Thyroid gland (tissue), 4 donors: ENCODE results near the gene C1QTNF8. TPM values are rescaled to one million over a fixed set of nuclear protein-coding genes. Genes with fewer than 3 reads are reported as not detected.
A peak's percentile ranks its signal among the peaks of the same experiment; 100 is the strongest.

Source experiments
- DNase-seq, 2 donors: peaks; one replicate each; pipeline ENCODE4 v3.0.0-alpha.2; 2019
- H3K27ac ChIP-seq, 3 donors: fragments of 200-600 bp; sonication (generic); 1 replicate in 2 of 3; 2 replicates in 1 of 3; pipeline ENCODE4 v1.5.1; 2016 to 2019; ENCODE audit warnings: mild to moderate bottlenecking in 1 of 3, moderate library complexity in 1 of 3
- H3K27me3 ChIP-seq: fragments of 200-600 bp; sonication (generic); one replicate; pipeline ENCODE4 v1.5.1; 2019
- H3K36me3 ChIP-seq, 2 donors: fragments of 200-600 bp; sonication (generic); one replicate each; pipeline ENCODE4 v1.5.1; 2016 to 2019
- H3K4me1 ChIP-seq, 2 donors: fragments of 200-600 bp; sonication (generic); one replicate each; pipeline ENCODE4 v1.5.1; 2017 to 2019
- H3K4me3 ChIP-seq, 3 donors: fragments of 200-600 bp; sonication (generic); replicated peaks in 1 of 3; 1 replicate in 2 of 3; 2 replicates in 1 of 3; pipeline ENCODE4 v1.5.1; 2016; ENCODE audit warnings: mild to moderate bottlenecking in 1 of 3
- H3K9me3 ChIP-seq: fragments of 200-600 bp; sonication (generic); one replicate; pipeline ENCODE4 v1.5.1; 2017
- POLR2A ChIP-seq, 2 donors: fragments of 450-650 bp; IDR thresholded peaks; one replicate each; pipeline ENCODE4 v1.6.1; 2017; ENCODE audit warnings: antibody characterized with exemption in 2 of 2, mild to moderate bottlenecking in 2 of 2, moderate library complexity in 1 of 2
- WGBS, 2 donors: methylation state at CpG; one replicate each; pipeline ENCODE4 v1.1.5; 2017; 5-methylcytosine and 5-hydroxymethylcytosine counted together
- intact Hi-C: fragments of 100-400 bp; cut with DNase I; formaldehyde crosslinking; loops from one replicate; pipeline ENCODE4 v1.15.1; 2023
- total RNA-seq, 4 donors: library from RNA; depleted of rRNA; stranded (reverse); fragments of >200 nt; gene quantifications; one replicate each; pipeline ENCODE4 v1.2.3, GENCODE V29; 2016
- TF ChIP-seq, protein P1 (sequence below), 6 experiments: fragments of 200-600 bp in 3 of 6; fragments of 450-650 bp in 3 of 6; sonication (generic) in 3 of 6; IDR thresholded peaks; one replicate each; pipeline ENCODE4 v1.5.1; 2016 to 2019; ENCODE audit warnings: antibody characterized with exemption in 6 of 6, mild to moderate bottlenecking in 2 of 6, inconsistent platforms in 1 of 6, moderate library complexity in 1 of 6

C1QTNF8 gene, protein sequence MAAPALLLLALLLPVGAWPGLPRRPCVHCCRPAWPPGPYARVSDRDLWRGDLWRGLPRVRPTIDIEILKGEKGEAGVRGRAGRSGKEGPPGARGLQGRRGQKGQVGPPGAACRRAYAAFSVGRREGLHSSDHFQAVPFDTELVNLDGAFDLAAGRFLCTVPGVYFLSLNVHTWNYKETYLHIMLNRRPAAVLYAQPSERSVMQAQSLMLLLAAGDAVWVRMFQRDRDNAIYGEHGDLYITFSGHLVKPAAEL
- not detected for total RNA-seq

DNA sequence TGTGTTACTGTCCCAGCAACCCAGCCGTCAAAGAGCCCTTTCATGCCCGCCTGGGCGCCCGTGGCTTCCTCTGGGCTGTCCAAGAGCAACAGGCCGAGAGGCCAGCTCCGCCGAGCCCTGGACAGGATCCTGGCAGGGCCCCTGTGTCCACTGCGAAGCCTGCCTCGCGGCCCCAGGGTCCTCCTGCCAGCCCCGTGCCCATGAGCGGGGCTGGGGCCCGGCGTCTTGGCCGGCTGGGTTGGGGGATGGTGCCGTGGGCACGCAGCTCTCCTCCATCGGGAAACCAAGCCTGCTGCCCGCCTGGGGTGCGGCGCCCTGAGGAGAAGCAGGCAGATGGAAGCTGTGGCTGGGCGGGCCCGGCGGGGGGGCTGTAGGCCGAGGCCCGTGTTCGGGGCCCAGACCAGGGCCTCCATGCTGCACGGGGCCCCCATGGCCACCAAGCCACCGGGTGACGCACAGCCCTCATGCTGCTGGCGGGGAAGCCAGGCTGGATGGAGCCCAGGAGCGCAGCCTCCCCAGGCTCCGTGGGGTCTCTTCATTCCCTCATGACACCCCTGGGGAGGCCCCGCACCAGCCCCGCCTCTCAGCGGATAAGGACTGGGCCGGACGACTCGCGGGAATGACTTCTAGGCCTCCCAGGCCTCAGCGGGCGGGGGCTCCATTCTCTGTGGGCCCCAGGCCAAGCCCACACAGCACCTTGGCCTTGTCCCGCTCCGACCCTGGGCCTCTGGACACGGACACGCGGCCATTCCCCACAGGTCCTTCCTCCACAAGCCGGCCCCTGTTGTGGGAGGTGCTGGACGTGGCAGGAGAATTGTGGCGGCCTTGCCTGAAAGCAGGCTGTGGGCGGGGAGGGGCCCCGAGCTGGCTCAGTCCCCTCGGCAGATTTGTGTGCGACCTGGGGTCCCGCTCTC lies at the start of gene C1QTNF8:
C1QTNF8 (minus strand) TSS at position 76 of the 914 bp plus-strand sequence. CDS start 1,322 bp downstream, outside the sequence.
- WGBS, 2 donors: 56 to 73% methylated on average over 8 to 13 of the region's 55 CpGs
- intact Hi-C loops: no loop called here
- no peak for DNase-seq
- H3K27me3 ChIP-seq: no peaks in the 10 kb centered on the region
- no peak within 1 kb of the TSS for H3K4me3 ChIP-seq
- no peak within 1 kb of the TSS for H3K27ac ChIP-seq
- no peaks in the 10 kb centered on the region for H3K9me3 ChIP-seq
- H3K4me1 ChIP-seq: no peaks in the 10 kb centered on the region
- TF ChIP-seq, protein P1, sequence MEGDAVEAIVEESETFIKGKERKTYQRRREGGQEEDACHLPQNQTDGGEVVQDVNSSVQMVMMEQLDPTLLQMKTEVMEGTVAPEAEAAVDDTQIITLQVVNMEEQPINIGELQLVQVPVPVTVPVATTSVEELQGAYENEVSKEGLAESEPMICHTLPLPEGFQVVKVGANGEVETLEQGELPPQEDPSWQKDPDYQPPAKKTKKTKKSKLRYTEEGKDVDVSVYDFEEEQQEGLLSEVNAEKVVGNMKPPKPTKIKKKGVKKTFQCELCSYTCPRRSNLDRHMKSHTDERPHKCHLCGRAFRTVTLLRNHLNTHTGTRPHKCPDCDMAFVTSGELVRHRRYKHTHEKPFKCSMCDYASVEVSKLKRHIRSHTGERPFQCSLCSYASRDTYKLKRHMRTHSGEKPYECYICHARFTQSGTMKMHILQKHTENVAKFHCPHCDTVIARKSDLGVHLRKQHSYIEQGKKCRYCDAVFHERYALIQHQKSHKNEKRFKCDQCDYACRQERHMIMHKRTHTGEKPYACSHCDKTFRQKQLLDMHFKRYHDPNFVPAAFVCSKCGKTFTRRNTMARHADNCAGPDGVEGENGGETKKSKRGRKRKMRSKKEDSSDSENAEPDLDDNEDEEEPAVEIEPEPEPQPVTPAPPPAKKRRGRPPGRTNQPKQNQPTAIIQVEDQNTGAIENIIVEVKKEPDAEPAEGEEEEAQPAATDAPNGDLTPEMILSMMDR (IDR thresholded peaks at IDR 0.05): no peak
- TF ChIP-seq POLR2A (IDR thresholded peaks at IDR 0.05): no peak
- H3K36me3 ChIP-seq: no peaks in the 10 kb centered on the region

DNA sequence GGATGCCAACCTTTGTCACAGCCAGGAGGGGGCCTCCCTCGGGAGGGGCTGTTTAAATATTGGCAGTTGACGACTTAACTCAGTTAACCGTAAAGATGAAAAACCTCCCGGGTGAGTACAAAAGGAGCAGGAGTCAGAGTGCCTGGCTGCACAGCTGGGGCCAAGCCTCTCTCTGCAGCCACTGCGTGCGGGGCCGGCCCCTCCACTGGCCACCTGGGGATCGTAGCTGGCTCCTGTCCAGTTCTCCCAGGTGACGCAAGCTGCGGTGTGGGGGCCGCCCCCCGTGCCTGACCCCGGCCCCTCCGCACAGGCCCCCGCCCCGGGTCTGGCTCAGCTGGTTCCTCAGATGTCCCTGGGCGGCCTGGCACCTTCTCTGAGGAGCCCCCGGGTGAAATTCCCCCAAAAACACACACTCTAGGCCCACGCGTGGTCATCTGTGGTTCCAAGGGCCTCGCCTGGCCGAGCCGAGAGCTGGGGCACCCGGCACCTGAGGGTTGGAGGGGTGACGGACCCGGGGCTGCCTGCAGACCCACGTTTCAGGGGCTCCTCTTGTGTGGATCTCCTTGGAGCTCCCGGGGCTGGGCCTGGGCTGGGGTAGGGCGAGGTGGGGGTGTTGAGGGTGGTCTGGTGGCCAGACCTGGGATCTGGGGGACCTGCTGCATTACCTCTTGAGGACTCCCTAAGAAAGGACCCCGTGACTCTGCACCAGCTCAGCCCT lies 49.5 kb upstream of the C1QTNF8 start:
- no peaks in the 10 kb centered on the region for H3K9me3 ChIP-seq
- 43 to 50% methylated on average over 10 to 12 of the region's 30 CpGs for WGBS, 2 donors
- H3K4me3 ChIP-seq: no peak overlapping the region
- TF ChIP-seq, protein P1 (IDR thresholded peaks at IDR 0.05): no peak
- no peak for TF ChIP-seq POLR2A (IDR thresholded peaks at IDR 0.05)
- DNase-seq: peak in 1 of 2 donors; percentile 25
- no peaks in the 10 kb centered on the region for H3K36me3 ChIP-seq
- intact Hi-C loops: no loop called here
- no peaks in the 10 kb centered on the region for H3K27me3 ChIP-seq
- peaks cover 5 to 12% of the 10 kb centered on the region in 2 donors for H3K4me1 ChIP-seq
- H3K27ac ChIP-seq: no peak overlapping the region

DNA sequence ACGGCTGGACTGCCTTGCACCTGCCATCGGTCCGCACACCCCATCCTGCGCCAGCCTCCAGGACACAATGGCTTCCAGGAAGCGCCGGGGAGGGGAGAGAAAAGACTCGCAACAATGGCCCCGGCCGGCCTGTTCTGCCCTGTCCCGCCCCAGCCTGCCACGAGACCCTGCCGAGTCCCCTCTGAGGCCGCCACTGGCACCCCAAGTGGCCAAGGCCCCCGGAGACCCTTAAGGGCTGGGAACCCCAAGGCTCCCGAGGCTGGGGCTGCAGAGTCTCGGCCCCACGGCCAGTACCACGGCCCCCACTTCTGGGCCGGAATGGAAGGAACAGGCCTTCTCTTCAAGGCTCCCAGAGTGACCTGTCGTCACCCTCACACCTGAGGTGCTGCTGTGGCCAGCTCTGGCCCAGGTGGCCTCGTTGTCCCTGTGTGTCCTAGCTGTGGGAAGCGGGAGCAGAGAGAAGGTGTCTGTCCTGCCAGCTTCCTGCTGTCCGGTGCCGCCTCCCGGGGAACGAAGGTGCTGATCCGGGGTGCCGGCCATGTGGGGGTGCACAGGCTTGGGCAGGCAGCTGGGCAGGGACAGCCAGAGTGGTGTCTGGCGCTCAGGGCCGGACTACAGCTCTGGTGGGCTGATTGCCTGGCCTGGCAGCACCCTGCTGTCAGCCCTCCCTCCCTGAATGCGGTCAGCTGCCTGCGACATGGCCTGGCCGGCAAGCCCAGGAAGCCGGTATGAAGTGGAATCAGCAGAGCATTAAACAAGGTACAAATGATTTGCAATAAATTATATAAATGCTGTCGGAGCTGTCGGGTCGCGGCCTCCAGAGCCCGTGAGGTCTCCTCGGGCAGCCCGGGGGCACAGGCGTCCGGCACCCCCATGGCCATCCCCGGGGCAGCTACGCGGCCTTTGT lies 48.7 kb upstream of the C1QTNF8 start:
- DNase-seq: peak; percentile 26 to 57

DNA sequence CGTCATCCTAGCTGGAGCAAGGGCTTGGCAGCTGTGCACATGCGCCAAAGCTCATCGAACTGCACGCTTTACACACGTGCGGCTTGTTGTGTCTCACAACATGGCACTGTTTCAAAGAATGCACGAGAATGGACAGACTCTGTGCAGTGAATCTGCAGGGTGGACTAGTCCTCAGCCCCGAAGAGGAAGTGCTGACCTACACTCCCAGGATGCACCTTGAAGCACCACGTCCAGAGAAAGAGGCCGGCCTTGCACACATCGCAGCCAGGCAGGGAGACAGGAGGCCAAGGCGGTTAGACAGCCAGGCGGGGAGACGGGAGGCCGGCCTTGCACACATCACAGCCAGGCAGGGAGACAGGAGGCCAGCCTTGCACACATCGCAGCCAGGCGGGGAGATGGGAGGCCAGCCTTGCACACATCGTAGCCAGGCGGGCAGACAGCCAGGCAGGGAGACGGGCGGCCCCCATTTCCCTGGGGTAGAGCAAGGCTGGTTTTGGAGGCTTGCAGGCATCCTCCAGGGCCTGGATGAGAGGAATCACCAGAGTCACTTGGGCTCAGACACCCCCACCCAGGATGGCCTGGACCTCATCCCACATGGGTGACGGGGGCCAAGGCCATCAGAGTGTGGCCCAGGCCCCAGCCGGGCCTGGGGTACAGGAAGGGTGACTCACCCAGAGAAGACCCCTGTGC lies 47.9 kb upstream of the C1QTNF8 start:
- H3K9me3 ChIP-seq: no peaks in the 10 kb centered on the region
- 82 to 91% methylated on average over 21 of the region's 23 CpGs for WGBS, 2 donors
- H3K4me3 ChIP-seq: no peak overlapping the region
- H3K27ac ChIP-seq: no peak overlapping the region
- intact Hi-C loops: no loop called here
- H3K36me3 ChIP-seq: no peaks in the 10 kb centered on the region
- H3K4me1 ChIP-seq: peaks cover 5 to 12% of the 10 kb centered on the region in 2 donors
- TF ChIP-seq, protein P1 (IDR thresholded peaks at IDR 0.05): no peak
- no peak for TF ChIP-seq POLR2A (IDR thresholded peaks at IDR 0.05)
- H3K27me3 ChIP-seq: no peaks in the 10 kb centered on the region
- DNase-seq: no peak

More for the DNA sequence above, 48.7 kb upstream of the C1QTNF8 start:
- no peaks in the 10 kb centered on the region for H3K9me3 ChIP-seq
- no peaks in the 10 kb centered on the region for H3K27me3 ChIP-seq
- H3K27ac ChIP-seq: no peak overlapping the region
- peaks cover 5 to 12% of the 10 kb centered on the region in 2 donors for H3K4me1 ChIP-seq
- TF ChIP-seq, protein P1 (IDR thresholded peaks at IDR 0.05): no peak
- TF ChIP-seq POLR2A (IDR thresholded peaks at IDR 0.05): no peak
- no peaks in the 10 kb centered on the region for H3K36me3 ChIP-seq
- WGBS, 2 donors: 64 to 71% methylated on average over 25 to 35 of the region's 46 CpGs
- no peak overlapping the region for H3K4me3 ChIP-seq
- intact Hi-C loops: no loop called here
